HEK293 (cell line): ENCODE measurements around the gene SLC25A18.

Experiments used
- HOXA7 ChIP-seq: sonication (generic); formaldehyde crosslinking; IDR thresholded peaks from 2 replicates; pipeline ENCODE4 v1.8.1; 2022; ENCODE audit warnings: missing genetic modification reagents, borderline replicate concordance
- MYNN ChIP-seq: fragments of 450-650 bp; formaldehyde crosslinking; IDR thresholded peaks from 2 replicates; pipeline ENCODE4 v1.5.1; 2016; ENCODE audit warnings: missing biosample characterization, missing genetic modification characterization, borderline replicate concordance
- TCF7L2 ChIP-seq: IDR thresholded peaks from 2 replicates; pipeline ENCODE4 v1.6.1; 2011; ENCODE audit warnings: low read depth, mild to moderate bottlenecking, inconsistent platforms, low read length, moderate library complexity, borderline replicate concordance
- TRIM28 ChIP-seq: IDR thresholded peaks from 2 replicates; pipeline ENCODE4 v1.6.1; 2011; ENCODE audit warnings: low read length, control low read depth, borderline replicate concordance
- ZNF292 ChIP-seq: fragments of 450-650 bp; formaldehyde crosslinking; IDR thresholded peaks from 2 replicates; pipeline ENCODE4 v1.5.1; 2016; ENCODE audit warnings: low read depth, missing biosample characterization, missing genetic modification characterization, borderline replicate concordance
- ZNF366 ChIP-seq: fragments of 450-650 bp; formaldehyde crosslinking; conservative IDR thresholded peaks from 2 replicates; pipeline ENCODE4 v1.5.1; 2016; ENCODE audit warnings: missing biosample characterization, missing genetic modification characterization
- ZNF600 ChIP-seq: fragments of 450-650 bp; formaldehyde crosslinking; IDR thresholded peaks from 2 replicates; pipeline ENCODE4 v1.5.1; 2016; ENCODE audit warnings: missing biosample characterization, missing genetic modification characterization
- ZNF792 ChIP-seq: fragments of 450-650 bp; formaldehyde crosslinking; IDR thresholded peaks from 2 replicates; pipeline ENCODE4 v1.5.1; 2016; ENCODE audit warnings: missing biosample characterization, missing genetic modification characterization
- ZSCAN18 ChIP-seq: fragments of 450-650 bp; formaldehyde crosslinking; IDR thresholded peaks from 2 replicates; pipeline ENCODE4 v1.5.1; 2016; ENCODE audit warnings: missing biosample characterization, missing genetic modification characterization
- TF ChIP-seq, protein P1 (sequence below): fragments of 450-650 bp; formaldehyde crosslinking; IDR thresholded peaks from 2 replicates; pipeline ENCODE4 v1.5.1; 2016; ENCODE audit warnings: missing biosample characterization, missing genetic modification characterization

- TF ChIP-seq ZSCAN18 (tag by site-specific recombination) (no peak), TCF7L2 (no peak), MYNN (tag by site-specific recombination) (no peak), TRIM28 (no peak), HOXA7 (CRISPR knock-in tag) (no peak), ZNF792 (tag by site-specific recombination) (no peak), ZNF600 (tag by site-specific recombination) (no peak), ZNF366 (no peak), ZNF292 (tag by site-specific recombination) (no peak)
- TF ChIP-seq, protein P1, sequence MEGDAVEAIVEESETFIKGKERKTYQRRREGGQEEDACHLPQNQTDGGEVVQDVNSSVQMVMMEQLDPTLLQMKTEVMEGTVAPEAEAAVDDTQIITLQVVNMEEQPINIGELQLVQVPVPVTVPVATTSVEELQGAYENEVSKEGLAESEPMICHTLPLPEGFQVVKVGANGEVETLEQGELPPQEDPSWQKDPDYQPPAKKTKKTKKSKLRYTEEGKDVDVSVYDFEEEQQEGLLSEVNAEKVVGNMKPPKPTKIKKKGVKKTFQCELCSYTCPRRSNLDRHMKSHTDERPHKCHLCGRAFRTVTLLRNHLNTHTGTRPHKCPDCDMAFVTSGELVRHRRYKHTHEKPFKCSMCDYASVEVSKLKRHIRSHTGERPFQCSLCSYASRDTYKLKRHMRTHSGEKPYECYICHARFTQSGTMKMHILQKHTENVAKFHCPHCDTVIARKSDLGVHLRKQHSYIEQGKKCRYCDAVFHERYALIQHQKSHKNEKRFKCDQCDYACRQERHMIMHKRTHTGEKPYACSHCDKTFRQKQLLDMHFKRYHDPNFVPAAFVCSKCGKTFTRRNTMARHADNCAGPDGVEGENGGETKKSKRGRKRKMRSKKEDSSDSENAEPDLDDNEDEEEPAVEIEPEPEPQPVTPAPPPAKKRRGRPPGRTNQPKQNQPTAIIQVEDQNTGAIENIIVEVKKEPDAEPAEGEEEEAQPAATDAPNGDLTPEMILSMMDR (tag by site-specific recombination), result no peak
These were observed 70.1 kb downstream of the SLC25A18 start for GRCh38 chr22:17633217-17633997.
